IPS-20b (cell line): Measurements from ENCODE around the gene OPN3.

Experiments
- H3K27ac ChIP-seq: one replicate; pipeline ENCODE4 v1.5.1; 2013; ENCODE audit warnings: low read length
- H3K27me3 ChIP-seq: 2 replicates; pipeline ENCODE4 v1.6.1; 2013; ENCODE audit warnings: mild to moderate bottlenecking, low read length, inconsistent platforms; ENCODE audit not compliant: insufficient read depth
- H3K36me3 ChIP-seq: 2 replicates; pipeline ENCODE4 v1.6.1; 2013; ENCODE audit warnings: low read depth, mild to moderate bottlenecking, inconsistent platforms, low read length, moderate library complexity; ENCODE audit not compliant: insufficient read depth
- H3K4me1 ChIP-seq: 2 replicates; pipeline ENCODE4 v1.6.1; 2013; ENCODE audit warnings: mild to moderate bottlenecking, control low read depth, inconsistent platforms, low read length, moderate library complexity; ENCODE audit not compliant: insufficient read depth
- H3K4me3 ChIP-seq: 2 replicates; pipeline ENCODE4 v1.5.1; 2013; ENCODE audit warnings: mild to moderate bottlenecking, low read length, inconsistent platforms
- H3K9ac ChIP-seq: 2 replicates; pipeline ENCODE4 v1.6.1; 2013; ENCODE audit warnings: low read depth, mild to moderate bottlenecking, inconsistent platforms, low read length, moderate library complexity
- H3K9me3 ChIP-seq: 2 replicates; pipeline ENCODE4 v1.6.1; 2013; ENCODE audit warnings: mild to moderate bottlenecking, low read depth, low read length, inconsistent platforms; ENCODE audit not compliant: insufficient read depth

OPN3 gene

DNA sequence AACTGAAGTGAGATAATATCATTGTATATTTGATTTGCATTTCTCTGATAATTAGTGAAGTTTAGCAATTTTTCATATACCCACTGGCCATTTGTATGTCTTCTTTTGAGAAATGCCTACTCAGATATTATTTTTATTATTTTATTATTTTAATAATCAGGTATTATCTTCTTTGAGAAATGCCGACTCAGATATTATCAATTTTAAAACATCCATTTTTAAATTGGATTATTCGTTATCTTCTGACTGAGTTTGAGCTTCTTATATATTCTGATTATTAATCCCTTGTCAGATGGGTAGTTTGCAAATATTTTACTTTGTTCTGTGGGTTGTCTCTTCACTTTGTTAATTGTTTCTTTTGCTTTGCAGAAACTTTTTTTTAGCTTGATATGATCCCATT is 70.3 kb downstream of the OPN3 start:
- Histone ChIP-seq H3K27ac (no peak overlapping the region), H3K4me1 (no peaks in the 10 kb centered on the region), H3K9me3 (no peaks in the 10 kb centered on the region), H3K27me3 (no peaks in the 10 kb centered on the region), H3K4me3 (no peak overlapping the region), H3K9ac (no peak overlapping the region), H3K36me3 (no peaks in the 10 kb centered on the region)

DNA sequence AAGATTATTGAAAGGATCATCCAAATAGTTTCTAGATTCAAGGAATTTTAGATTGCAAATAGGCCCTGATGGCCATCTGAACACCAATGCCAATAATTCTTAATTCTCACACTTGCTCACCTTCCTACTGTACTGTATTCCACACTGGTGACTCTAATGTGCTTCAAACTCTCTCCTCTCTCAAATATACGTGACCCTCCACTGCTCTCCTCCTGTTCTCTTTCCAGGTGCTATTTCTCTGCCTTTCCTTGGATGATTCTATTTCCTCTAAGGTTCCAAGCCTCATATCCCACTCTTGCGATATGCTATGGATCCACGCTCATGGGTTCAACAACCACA is 79.4 kb downstream of the OPN3 start:
- Histone ChIP-seq H3K4me3 (no peak overlapping the region), H3K27me3 (no peaks in the 10 kb centered on the region), H3K4me1 (no peaks in the 10 kb centered on the region), H3K27ac (no peak overlapping the region), H3K9ac (no peak overlapping the region), H3K36me3 (no peaks in the 10 kb centered on the region), H3K9me3 (no peaks in the 10 kb centered on the region)

DNA sequence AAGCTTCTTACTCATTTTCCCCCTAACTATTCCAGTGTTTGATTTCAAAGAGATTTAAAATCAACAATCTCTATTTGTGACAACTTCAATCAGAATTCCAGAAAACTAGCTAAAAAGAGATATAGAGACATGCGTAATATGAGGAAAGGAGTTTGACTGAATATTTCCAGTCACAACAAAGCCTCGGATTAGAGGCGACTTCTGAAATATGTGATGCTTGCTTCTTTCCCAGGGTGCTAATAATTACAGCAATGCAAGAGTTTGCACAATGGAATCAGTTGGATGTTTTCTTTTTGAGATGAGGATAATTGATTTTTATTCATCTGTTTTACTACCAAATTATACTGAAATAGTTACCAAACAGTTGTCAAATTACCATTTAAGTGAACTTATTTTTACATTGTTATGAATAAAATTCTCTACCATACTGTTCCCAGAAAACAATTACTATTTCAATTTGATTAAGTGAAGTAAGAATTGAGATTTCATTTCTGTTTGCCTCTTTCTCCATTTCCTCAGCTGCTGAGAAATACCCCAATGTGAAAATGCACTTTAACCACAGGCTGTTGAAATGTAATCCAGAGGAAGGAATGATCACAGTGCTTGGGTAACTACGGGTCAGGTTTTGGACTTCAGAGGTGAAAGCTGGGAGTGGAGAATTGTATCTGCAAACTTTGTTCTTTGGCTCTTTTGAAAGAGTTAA is 79.9 kb downstream of the OPN3 start:
- Histone ChIP-seq H3K36me3 (no peaks in the 10 kb centered on the region), H3K9me3 (no peaks in the 10 kb centered on the region), H3K27ac (no peak overlapping the region), H3K4me3 (no peak overlapping the region), H3K4me1 (no peaks in the 10 kb centered on the region), H3K27me3 (no peaks in the 10 kb centered on the region), H3K9ac (no peak overlapping the region)

DNA sequence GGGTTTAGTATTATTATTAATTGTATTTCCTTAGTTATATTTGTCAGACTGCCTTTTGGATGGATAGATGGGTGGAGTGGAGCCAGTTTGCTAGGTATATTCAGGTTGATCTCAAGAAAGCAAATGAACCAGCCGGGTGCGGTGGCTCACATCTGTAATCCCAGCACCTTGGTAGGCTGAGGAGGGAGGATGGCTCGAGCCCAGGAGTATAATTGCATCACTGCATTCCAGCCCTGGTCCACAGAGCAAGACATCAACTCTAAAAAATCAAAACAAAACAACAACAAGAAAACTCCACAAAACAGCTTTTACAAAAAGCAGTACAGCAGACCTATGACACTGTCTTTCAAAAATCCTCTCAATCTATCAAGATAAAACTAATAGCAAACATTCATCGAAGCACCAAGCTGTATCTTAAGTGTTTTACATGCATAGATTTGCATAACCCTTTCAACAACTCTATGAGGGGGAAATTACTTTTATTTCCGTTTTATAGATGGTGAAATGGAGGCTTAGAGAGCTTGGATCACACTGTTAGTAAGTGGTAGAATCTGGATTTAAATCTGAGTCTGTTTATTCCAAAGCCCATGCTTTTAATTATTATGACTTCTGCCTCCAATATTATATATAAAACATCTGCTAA is 82.5 kb downstream of the OPN3 start:
- Histone ChIP-seq H3K9ac (no peak overlapping the region), H3K4me1 (no peaks in the 10 kb centered on the region), H3K27ac (no peak overlapping the region), H3K36me3 (no peaks in the 10 kb centered on the region), H3K9me3 (no peaks in the 10 kb centered on the region), H3K4me3 (no peak overlapping the region), H3K27me3 (no peaks in the 10 kb centered on the region)

DNA sequence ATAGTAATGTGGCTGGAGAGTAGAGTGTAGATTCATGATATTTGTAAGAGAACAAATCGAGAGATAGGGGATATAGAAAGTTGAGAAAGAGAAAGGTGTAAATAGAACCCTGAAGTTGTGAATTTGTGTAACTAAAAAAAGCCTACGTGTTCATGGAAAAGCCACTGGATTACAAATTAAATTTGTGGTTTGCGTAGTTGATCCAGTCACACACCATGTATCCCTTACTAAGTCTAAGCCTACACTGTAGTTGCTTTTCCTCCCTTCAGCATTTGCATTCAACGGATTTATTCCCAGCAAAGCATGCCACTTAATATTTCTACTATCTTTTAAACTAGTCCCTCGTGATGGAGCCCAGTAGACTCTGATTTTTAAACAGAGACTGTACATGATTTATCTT is 83.1 kb downstream of the OPN3 start:
- Histone ChIP-seq H3K4me3 (no peak overlapping the region), H3K27me3 (no peaks in the 10 kb centered on the region), H3K9me3 (no peaks in the 10 kb centered on the region), H3K27ac (no peak overlapping the region), H3K4me1 (no peaks in the 10 kb centered on the region), H3K9ac (no peak overlapping the region), H3K36me3 (no peaks in the 10 kb centered on the region)

DNA sequence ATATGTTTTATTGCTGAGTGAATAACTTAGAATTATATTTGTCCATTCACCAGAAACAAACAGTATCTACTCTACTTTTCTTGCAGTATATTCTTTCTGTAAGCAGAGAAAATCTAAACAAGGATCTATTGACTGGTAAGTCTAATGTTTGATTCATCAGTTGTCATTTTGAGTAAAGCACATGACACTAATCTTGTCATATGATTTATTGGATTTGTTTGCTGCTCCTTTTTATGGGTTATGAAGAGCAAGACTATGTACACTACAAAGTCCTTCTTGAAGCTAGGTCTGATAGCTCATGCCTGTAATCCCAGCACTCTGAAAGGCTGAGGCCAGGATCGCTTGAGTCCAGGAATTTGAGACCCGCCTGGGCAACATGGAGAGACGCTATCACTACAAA is 84.6 kb downstream of the OPN3 start:
- H3K27ac ChIP-seq: no peak overlapping the region
- H3K4me1 ChIP-seq: no peaks in the 10 kb centered on the region
- no peak overlapping the region for H3K4me3 ChIP-seq
- no peaks in the 10 kb centered on the region for H3K9me3 ChIP-seq
- H3K27me3 ChIP-seq: no peaks in the 10 kb centered on the region
- no peaks in the 10 kb centered on the region for H3K36me3 ChIP-seq
- no peak overlapping the region for H3K9ac ChIP-seq

DNA sequence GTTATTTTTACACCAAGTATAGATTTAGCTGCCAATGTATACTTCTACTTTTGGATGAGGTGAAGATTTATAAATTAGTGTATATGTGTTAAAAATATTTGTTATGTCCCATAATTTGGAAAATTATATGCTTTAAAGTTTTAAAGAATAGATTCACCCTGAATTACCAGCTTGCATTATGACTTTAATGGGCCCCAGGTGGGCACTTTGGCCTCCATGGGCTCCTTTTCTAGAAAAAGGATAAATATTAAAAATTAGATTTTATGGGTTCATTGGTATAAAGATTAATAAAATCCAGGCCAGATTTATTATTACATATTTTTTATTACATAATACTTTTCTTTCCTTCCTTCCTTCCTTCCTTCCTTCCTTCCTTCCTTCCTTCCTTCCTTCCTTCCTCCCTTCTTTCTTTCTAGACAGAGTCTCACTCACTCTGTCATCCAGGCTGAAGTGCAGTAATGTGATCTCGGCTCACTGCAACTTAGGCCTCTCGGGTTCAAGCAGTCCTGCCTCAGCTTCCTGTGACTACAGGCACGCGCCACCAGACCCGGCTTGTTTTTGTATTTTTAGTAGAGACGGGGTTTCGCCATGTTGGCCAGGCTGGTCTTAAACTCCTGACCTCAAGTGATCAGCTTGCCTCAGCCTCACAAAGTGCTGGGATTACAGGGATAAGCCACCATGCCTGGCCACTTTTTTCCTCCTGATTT is 86.1 kb downstream of the OPN3 start:
- Histone ChIP-seq H3K27me3 (no peaks in the 10 kb centered on the region), H3K36me3 (no peaks in the 10 kb centered on the region), H3K9me3 (no peaks in the 10 kb centered on the region), H3K4me1 (no peaks in the 10 kb centered on the region), H3K27ac (no peak overlapping the region), H3K4me3 (no peak overlapping the region), H3K9ac (no peak overlapping the region)

DNA sequence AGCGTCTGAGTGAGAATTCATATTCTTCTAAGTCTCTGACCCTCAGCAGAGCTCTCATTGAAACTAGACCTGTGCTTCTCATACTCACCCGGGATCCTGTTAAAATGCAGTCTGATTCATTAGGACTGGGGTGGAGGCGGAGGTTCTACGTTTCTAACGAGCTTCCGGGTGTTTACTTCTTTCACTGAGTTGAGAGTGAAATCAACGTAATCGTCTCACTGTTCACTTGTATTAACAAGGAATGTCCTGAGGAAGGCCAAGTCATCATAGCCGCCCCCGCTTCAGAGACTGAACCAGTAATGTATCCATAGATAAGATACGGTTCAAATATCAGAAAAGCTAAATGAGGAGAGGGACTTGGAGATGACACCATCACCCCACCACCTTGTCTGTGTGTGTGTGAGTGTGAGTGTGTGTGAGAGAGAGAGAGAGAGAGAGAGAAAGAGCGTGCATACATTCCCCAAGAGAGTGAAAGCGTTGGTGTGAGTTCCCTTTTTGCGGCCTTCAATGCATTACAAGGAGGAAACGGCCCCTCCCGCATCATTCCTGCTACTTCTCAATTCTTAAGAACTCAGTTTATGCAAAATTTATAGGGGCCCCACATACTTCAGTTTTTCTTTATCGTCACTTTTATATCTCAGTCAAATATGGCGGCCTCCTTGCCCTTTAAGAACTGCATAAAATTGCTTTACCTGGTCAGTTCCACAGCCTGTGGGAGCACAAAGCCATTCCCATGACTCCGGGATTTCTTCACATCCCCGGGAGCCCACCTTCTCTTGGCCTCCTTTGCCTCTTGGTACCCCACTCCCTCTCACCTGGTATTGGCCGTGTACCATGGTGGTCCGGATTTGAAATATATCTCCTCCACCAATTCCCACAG is 88.2 kb downstream of the OPN3 start:
- Histone ChIP-seq H3K4me3 (no peak overlapping the region), H3K36me3 (no peaks in the 10 kb centered on the region), H3K9ac (no peak overlapping the region), H3K27me3 (no peaks in the 10 kb centered on the region), H3K27ac (no peak overlapping the region), H3K4me1 (no peaks in the 10 kb centered on the region), H3K9me3 (no peaks in the 10 kb centered on the region)

DNA sequence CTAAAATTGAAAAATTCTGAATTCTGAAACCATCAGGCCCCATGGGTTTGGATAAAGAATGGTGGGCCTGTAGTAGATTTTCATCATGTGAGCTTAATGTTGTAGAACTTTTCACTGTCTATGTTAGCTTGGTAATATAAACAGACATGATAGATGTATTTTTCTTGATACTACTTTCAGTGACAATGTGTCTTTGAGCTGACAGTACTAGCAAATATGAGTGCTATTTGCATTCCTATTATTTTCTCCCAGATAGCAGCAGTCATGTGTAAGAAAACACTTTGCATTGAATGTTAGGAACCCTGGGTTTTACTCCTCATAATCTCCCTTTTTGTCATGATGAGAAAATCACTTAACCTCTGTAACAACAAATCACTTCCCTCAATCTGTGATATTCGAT is 89.9 kb downstream of the OPN3 start:
- Histone ChIP-seq H3K36me3 (no peaks in the 10 kb centered on the region), H3K9ac (no peak overlapping the region), H3K27me3 (no peaks in the 10 kb centered on the region), H3K4me3 (no peak overlapping the region), H3K27ac (no peak overlapping the region), H3K9me3 (no peaks in the 10 kb centered on the region), H3K4me1 (no peaks in the 10 kb centered on the region)

DNA sequence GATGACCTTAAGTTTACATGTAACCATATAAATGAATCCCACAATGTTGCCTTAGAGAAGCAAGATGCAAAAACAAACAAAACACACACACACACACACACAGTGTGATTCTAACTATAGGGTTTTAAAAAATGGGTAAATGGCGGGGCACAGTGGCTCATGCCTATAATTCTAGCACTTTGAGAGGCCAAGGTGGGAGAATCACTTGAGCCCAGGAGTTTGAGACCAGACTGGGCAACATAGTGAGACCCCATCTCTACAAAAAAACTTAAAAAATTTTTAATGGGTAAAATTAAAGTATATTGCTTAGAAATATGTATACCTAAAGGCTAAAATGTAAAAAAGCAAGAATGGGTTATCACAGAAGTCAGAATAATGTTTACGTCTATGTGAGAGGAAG is 92.2 kb downstream of the OPN3 start:
- Histone ChIP-seq H3K4me3 (no peak overlapping the region), H3K27me3 (no peaks in the 10 kb centered on the region), H3K9ac (no peak overlapping the region), H3K9me3 (no peaks in the 10 kb centered on the region), H3K4me1 (no peaks in the 10 kb centered on the region), H3K27ac (no peak overlapping the region), H3K36me3 (no peaks in the 10 kb centered on the region)
